ENCODE results near the gene PROSER1.

- TF ChIP-seq POLR2AphosphoS5 (IDR thresholded peaks at IDR 0.05; ENCODE audit: low read depth, low read length) (no peak), SIN3A (IDR thresholded peaks at IDR 0.05; ENCODE audit: borderline replicate concordance, insufficient read depth, low read length) (no peak), REST (IDR thresholded peaks at IDR 0.05; ENCODE audit: insufficient read depth in 1 of 2, low read depth in 2 of 2, low read length in 2 of 2) (no peak)
These were observed 77.7 kb downstream of the PROSER1 start for GRCh38 chr13:38960175-38960574.
